ENCODE results near the gene FOXP2.

DNA sequence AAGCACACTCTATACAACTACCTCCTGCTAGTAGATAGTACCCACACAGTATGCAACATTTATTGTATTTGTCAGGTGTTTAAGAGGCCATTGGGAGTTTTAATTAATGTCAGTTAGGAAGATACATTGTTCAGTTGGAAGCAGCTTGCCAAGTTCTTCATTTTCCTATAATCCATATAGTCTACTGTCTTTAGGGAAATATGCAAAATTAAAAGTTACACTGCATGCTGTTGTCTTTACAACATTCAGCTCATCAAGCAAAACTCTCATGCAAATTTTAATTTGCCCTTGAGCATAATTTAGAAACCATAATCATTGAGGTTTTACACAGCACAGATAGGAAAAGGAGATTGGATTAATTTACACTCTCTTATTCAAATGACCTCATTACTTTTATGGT lies 17.4 kb downstream of the FOXP2 start:
- TF ChIP-seq POLR2A (IDR thresholded peaks at IDR 0.05), result no peak
- TF ChIP-seq, protein P1, sequence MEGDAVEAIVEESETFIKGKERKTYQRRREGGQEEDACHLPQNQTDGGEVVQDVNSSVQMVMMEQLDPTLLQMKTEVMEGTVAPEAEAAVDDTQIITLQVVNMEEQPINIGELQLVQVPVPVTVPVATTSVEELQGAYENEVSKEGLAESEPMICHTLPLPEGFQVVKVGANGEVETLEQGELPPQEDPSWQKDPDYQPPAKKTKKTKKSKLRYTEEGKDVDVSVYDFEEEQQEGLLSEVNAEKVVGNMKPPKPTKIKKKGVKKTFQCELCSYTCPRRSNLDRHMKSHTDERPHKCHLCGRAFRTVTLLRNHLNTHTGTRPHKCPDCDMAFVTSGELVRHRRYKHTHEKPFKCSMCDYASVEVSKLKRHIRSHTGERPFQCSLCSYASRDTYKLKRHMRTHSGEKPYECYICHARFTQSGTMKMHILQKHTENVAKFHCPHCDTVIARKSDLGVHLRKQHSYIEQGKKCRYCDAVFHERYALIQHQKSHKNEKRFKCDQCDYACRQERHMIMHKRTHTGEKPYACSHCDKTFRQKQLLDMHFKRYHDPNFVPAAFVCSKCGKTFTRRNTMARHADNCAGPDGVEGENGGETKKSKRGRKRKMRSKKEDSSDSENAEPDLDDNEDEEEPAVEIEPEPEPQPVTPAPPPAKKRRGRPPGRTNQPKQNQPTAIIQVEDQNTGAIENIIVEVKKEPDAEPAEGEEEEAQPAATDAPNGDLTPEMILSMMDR (IDR thresholded peaks at IDR 0.05), result no peak
